ENCODE measurements around the gene SHC3.

The SHC3 gene

GRCh38 chr9:89066835-89067234 lies 111.8 kb downstream of the SHC3 start:
- DNase-seq (ENCODE audit: extremely low spot score, insufficient read length, low read depth) (no peak), FAIRE-seq (no peak)

GRCh38 chr9:89065921-89066320 lies 112.7 kb downstream of the SHC3 start:
- DNase-seq (ENCODE audit: extremely low spot score, insufficient read length, low read depth) (no peak), FAIRE-seq (no peak)

GRCh38 chr9:89060790-89061189 lies 117.8 kb downstream of the SHC3 start:
- FAIRE-seq: no peak

GRCh38 chr9:89059925-89060506 lies 118.6 kb downstream of the SHC3 start:
- FAIRE-seq (no peak), DNase-seq (ENCODE audit: extremely low spot score, insufficient read length, low read depth) (no peak)

More at GRCh38 chr9:89060790-89061189, 117.8 kb downstream of the SHC3 start:
- no peak for DNase-seq (ENCODE audit: extremely low spot score, insufficient read length, low read depth)

- DNase-seq (ENCODE audit: extremely low spot score, insufficient read length, low read depth) (no peak), FAIRE-seq (no peak)
Measured at GRCh38 chr9:89058906-89059305, 119.7 kb downstream of the SHC3 start.

GRCh38 chr9:89054865-89055495 lies 123.6 kb downstream of the SHC3 start:
- FAIRE-seq (no peak), DNase-seq (ENCODE audit: extremely low spot score, insufficient read length, low read depth) (no peak)

- DNase-seq (ENCODE audit: extremely low spot score, insufficient read length, low read depth) (no peak), FAIRE-seq (no peak)
Measured at GRCh38 chr9:89053301-89053700, 125.3 kb downstream of the SHC3 start.

- DNase-seq (ENCODE audit: extremely low spot score, insufficient read length, low read depth) (no peak), FAIRE-seq (no peak)
Measured at GRCh38 chr9:89052470-89053097, 126.0 kb downstream of the SHC3 start.

GRCh38 chr9:89051421-89052025 lies 127.1 kb downstream of the SHC3 start:
- FAIRE-seq: no peak
- no peak for DNase-seq (ENCODE audit: extremely low spot score, insufficient read length, low read depth)

- DNase-seq (ENCODE audit: extremely low spot score, insufficient read length, low read depth) (no peak), FAIRE-seq (no peak)
Measured at GRCh38 chr9:89049646-89050045, 129.0 kb downstream of the SHC3 start.

- no peak for DNase-seq (ENCODE audit: extremely low spot score, insufficient read length, low read depth)
- no peak for FAIRE-seq
Measured at GRCh38 chr9:89048616-89049015, 130.0 kb downstream of the SHC3 start.

GRCh38 chr9:89047667-89048066 lies 131.0 kb downstream of the SHC3 start:
- no peak for DNase-seq (ENCODE audit: extremely low spot score, insufficient read length, low read depth)
- FAIRE-seq: no peak

GRCh38 chr9:89046832-89047231 lies 131.8 kb downstream of the SHC3 start:
- FAIRE-seq (no peak), DNase-seq (ENCODE audit: extremely low spot score, insufficient read length, low read depth) (no peak)

GRCh38 chr9:89044881-89045280 lies 133.7 kb downstream of the SHC3 start:
- DNase-seq (ENCODE audit: extremely low spot score, insufficient read length, low read depth) (no peak), FAIRE-seq (no peak)

- no peak for DNase-seq (ENCODE audit: extremely low spot score, insufficient read length, low read depth)
- FAIRE-seq: no peak
Measured at GRCh38 chr9:89044104-89044503, 134.5 kb downstream of the SHC3 start.

- DNase-seq (ENCODE audit: extremely low spot score, insufficient read length, low read depth) (no peak), FAIRE-seq (no peak)
Measured at GRCh38 chr9:89042984-89043383, 135.6 kb downstream of the SHC3 start.

- DNase-seq (ENCODE audit: extremely low spot score, insufficient read length, low read depth): no peak
- FAIRE-seq: no peak
Measured at GRCh38 chr9:89039664-89040063, 139.0 kb downstream of the SHC3 start.

GRCh38 chr9:89039104-89039465 lies 139.5 kb downstream of the SHC3 start:
- DNase-seq (ENCODE audit: extremely low spot score, insufficient read length, low read depth): no peak
- no peak for FAIRE-seq

GRCh38 chr9:89038382-89039103 lies 140.1 kb downstream of the SHC3 start:
- DNase-seq (ENCODE audit: extremely low spot score, insufficient read length, low read depth): no peak
- FAIRE-seq: no peak

- no peak for DNase-seq (ENCODE audit: extremely low spot score, insufficient read length, low read depth)
- no peak for FAIRE-seq
Measured at GRCh38 chr9:89037891-89038290, 140.7 kb downstream of the SHC3 start.

GRCh38 chr9:89037346-89037745 lies 141.3 kb downstream of the SHC3 start:
- DNase-seq (ENCODE audit: extremely low spot score, insufficient read length, low read depth) (no peak), FAIRE-seq (no peak)

Measured in GM18507 (cell line).